ENCODE measurements around the gene LIPH. TPM values are rescaled to one million over a fixed set of nuclear protein-coding genes. Genes with fewer than 3 reads are reported as not detected.

The LIPH gene
- total RNA-seq, 4 donors from 2014 or later = 5.8 to 27.5 (median 22.1) TPM

- peaks cover 0 to 17% (median 0%) of the 10 kb centered on the region in 3 donors for H3K36me3 ChIP-seq
- no peaks in the 10 kb centered on the region for H3K9me3 ChIP-seq
- no peak overlapping the region for H3K27ac ChIP-seq
- H3K4me1 ChIP-seq = peaks cover 0 to 6% (median 1%) of the 10 kb centered on the region in 4 donors
- no peak for TF ChIP-seq CTCF (IDR thresholded peaks at IDR 0.05)
- TF ChIP-seq POLR2A (IDR thresholded peaks at IDR 0.05) = no peak
- DNase-seq = no peak
- no peak overlapping the region for H3K4me3 ChIP-seq
- H3K27me3 ChIP-seq = no peaks in the 10 kb centered on the region
Measured at GRCh38 chr3:185507883-185508282, 44.5 kb downstream of the LIPH start.

- peaks cover 0 to 7% (median 1%) of the 10 kb centered on the region in 4 donors for H3K4me1 ChIP-seq
- no peaks in the 10 kb centered on the region for H3K9me3 ChIP-seq
- no peaks in the 10 kb centered on the region for H3K27me3 ChIP-seq
- TF ChIP-seq POLR2A (IDR thresholded peaks at IDR 0.05) (no peak), CTCF (IDR thresholded peaks at IDR 0.05) (no peak)
- H3K27ac ChIP-seq = no peak overlapping the region
- no peak overlapping the region for H3K4me3 ChIP-seq
- H3K36me3 ChIP-seq = no peaks in the 10 kb centered on the region
- DNase-seq = no peak
Measured at GRCh38 chr3:185504636-185505035, 47.8 kb downstream of the LIPH start.

- peak overlapping the region in 3 of 4 donors; percentile 15 to 89 (median 63) for H3K27ac ChIP-seq
- TF ChIP-seq POLR2A (IDR thresholded peaks at IDR 0.05) (peak in 1 of 2 donors; percentile 50), CTCF (IDR thresholded peaks at IDR 0.05) (no peak)
- peaks cover 0 to 7% (median 1%) of the 10 kb centered on the region in 4 donors for H3K4me1 ChIP-seq
- H3K9me3 ChIP-seq = no peaks in the 10 kb centered on the region
- no peaks in the 10 kb centered on the region for H3K36me3 ChIP-seq
- H3K27me3 ChIP-seq = no peaks in the 10 kb centered on the region
- peak in 2 of 3 donors; percentile 64 to 85 for DNase-seq
- no peak overlapping the region for H3K4me3 ChIP-seq
Measured at GRCh38 chr3:185503521-185503920, 48.9 kb downstream of the LIPH start.

GRCh38 chr3:185502987-185503386, 49.4 kb downstream of the LIPH start:
- no peak overlapping the region for H3K4me3 ChIP-seq
- H3K27me3 ChIP-seq = no peaks in the 10 kb centered on the region
- TF ChIP-seq POLR2A (IDR thresholded peaks at IDR 0.05) (no peak), CTCF (IDR thresholded peaks at IDR 0.05) (no peak)
- H3K27ac ChIP-seq = peak overlapping the region in 2 of 4 donors; percentile 63 to 89
- H3K36me3 ChIP-seq = no peaks in the 10 kb centered on the region
- peak in 2 of 3 donors; percentile 61 to 69 for DNase-seq
- no peaks in the 10 kb centered on the region for H3K9me3 ChIP-seq
- H3K4me1 ChIP-seq = peaks cover 0 to 7% (median 2%) of the 10 kb centered on the region in 4 donors

GRCh38 chr3:185498503-185499396, 53.6 kb downstream of the LIPH start, which contains the start of gene TMEM41A:
Gene TMEM41A, minus strand, starts transcription at chr3:185499035. Its CDS starts 74 bp downstream, at chr3:185498961.
- peak within 1 kb of the TSS; percentile 71 to 94 (median 88) for H3K4me3 ChIP-seq
- no peak for TF ChIP-seq CTCF (IDR thresholded peaks at IDR 0.05)
- peak; percentile 97 to 98 for TF ChIP-seq POLR2A (IDR thresholded peaks at IDR 0.05)
- peak; percentile 87 to 98 (median 96) for DNase-seq

More at GRCh38 chr3:185498503-185499396, 53.6 kb downstream of the LIPH start, which contains the start of gene TMEM41A:
- Histone ChIP-seq H3K9me3 (no peaks in the 10 kb centered on the region), H3K4me1 (peaks cover under 1 to 26% (median 7%) of the 10 kb centered on the region in 4 donors), H3K36me3 (peaks cover 0 to 32% (median 0%) of the 10 kb centered on the region in 3 donors), H3K27me3 (no peaks in the 10 kb centered on the region), H3K27ac (peak within 1 kb of the TSS; percentile 80 to 96 (median 89))
